IPS-15b (cell line): ENCODE data around the gene ANXA3.

Source experiments
- H3K27me3 ChIP-seq: one replicate; pipeline ENCODE4 v1.6.1; 2013; ENCODE audit warnings: low read length; ENCODE audit not compliant: control insufficient read depth, insufficient read depth
- H3K36me3 ChIP-seq: one replicate; pipeline ENCODE4 v1.6.1; 2013; ENCODE audit warnings: low read length; ENCODE audit not compliant: control insufficient read depth, insufficient read depth
- H3K4me1 ChIP-seq: one replicate; pipeline ENCODE4 v1.6.1; 2013; ENCODE audit warnings: mild to moderate bottlenecking, low read length; ENCODE audit not compliant: control insufficient read depth, insufficient read depth
- H3K4me3 ChIP-seq: one replicate; pipeline ENCODE4 v1.5.1; 2013; ENCODE audit warnings: low read depth, low read length
- H3K9ac ChIP-seq: one replicate; pipeline ENCODE4 v1.6.1; 2013; ENCODE audit warnings: low read depth, mild to moderate bottlenecking, low read length
- H3K9me3 ChIP-seq: one replicate; pipeline ENCODE4 v1.6.1; 2013; ENCODE audit warnings: mild to moderate bottlenecking, low read length; ENCODE audit not compliant: control insufficient read depth, insufficient read depth

The ANXA3 gene

GRCh38 chr4:78654807-78655206, 103.2 kb downstream of the ANXA3 start:
- no peaks in the 10 kb centered on the region for H3K9me3 ChIP-seq
- H3K9ac ChIP-seq, result no peak overlapping the region
- no peak overlapping the region for H3K4me3 ChIP-seq
- no peaks in the 10 kb centered on the region for H3K27me3 ChIP-seq
- H3K4me1 ChIP-seq, result no peaks in the 10 kb centered on the region
- no peaks in the 10 kb centered on the region for H3K36me3 ChIP-seq

GRCh38 chr4:78656968-78657445, 105.4 kb downstream of the ANXA3 start:
- Histone ChIP-seq H3K9me3 (no peaks in the 10 kb centered on the region), H3K4me1 (peaks cover 2% of the 10 kb centered on the region), H3K4me3 (no peak overlapping the region), H3K9ac (no peak overlapping the region), H3K36me3 (no peaks in the 10 kb centered on the region), H3K27me3 (no peaks in the 10 kb centered on the region)

GRCh38 chr4:78659264-78659663, 107.7 kb downstream of the ANXA3 start:
- no peak overlapping the region for H3K4me3 ChIP-seq
- H3K27me3 ChIP-seq, result no peaks in the 10 kb centered on the region
- H3K36me3 ChIP-seq, result no peaks in the 10 kb centered on the region
- H3K9me3 ChIP-seq, result no peaks in the 10 kb centered on the region
- H3K9ac ChIP-seq, result no peak overlapping the region
- H3K4me1 ChIP-seq, result peaks cover 6% of the 10 kb centered on the region

- H3K4me3 ChIP-seq, result no peak overlapping the region
- no peak overlapping the region for H3K9ac ChIP-seq
- H3K27me3 ChIP-seq, result no peaks in the 10 kb centered on the region
- no peaks in the 10 kb centered on the region for H3K9me3 ChIP-seq
- no peaks in the 10 kb centered on the region for H3K36me3 ChIP-seq
- peaks cover 10% of the 10 kb centered on the region for H3K4me1 ChIP-seq
These were observed 108.1 kb downstream of the ANXA3 start for GRCh38 chr4:78659665-78660064.
